Measurements from ENCODE around the gene ITCH.
"Not testable (repeated sequence)": the region's sequence is repeated elsewhere in the genome, so short reads cannot be mapped to it uniquely, and the experiment has no call there.

Gene ITCH

DNA sequence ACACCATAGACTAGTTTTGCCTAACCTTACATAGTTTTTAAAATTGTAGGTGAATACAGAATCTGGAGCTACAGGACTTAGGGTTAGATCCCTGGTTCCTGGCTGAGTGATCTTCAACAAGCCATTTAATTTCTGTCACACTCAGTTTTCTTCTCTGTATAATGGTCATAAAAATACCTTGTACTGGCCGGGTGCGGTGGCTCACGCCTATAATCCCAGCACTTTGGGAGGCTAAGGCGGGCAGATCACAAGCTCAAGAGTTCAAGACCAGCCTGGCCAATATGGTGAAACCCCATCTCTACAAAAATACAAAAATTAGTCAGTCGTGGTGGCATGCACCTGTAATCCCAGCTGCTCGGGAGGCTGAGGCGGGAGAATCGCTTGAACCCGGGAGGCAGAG, 3.3 kb upstream of the ITCH start:
- H3K9me3 Mint-ChIP-seq, CTCF ChIA-PET, DNase-seq, H3K4me3 Mint-ChIP-seq, H3K27ac Mint-ChIP-seq, H3K36me3 Mint-ChIP-seq: not testable (repeated sequence)
- peaks cover 18% of the 10 kb centered on the region for H3K4me1 Mint-ChIP-seq
- H3K27me3 Mint-ChIP-seq = peaks cover 13% of the 10 kb centered on the region

DNA sequence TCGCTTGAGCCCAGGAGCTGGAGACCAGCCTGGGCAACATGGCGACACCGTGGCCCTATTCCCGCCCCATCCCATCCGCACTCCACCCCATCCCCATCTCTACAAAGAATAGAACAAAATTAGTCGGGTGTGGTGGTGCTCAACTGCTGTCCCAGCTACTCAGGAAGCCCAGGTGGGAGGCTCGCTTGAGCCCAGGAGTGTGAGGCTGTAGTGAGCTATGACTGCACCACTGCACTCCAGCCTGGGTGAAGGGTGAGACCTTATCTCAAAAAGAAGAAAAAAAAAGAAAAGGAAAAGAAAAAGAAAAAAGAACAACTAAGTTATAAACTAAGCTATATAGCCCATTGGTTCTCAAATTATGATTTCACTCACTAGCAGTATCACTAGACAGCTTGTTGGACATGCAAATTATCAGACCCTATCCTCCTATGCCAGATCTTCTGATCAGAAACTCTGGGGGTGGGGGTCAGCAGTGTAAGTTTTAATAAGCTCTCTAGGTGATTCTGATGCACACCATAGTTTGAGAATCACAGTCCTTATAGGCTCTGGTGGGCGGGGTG, 491 bp upstream of the ITCH start:
- CTCF ChIA-PET = interaction anchor here (0.6 to 3.2 kb wide), 2 partner anchors 48 to 50 kb away, joined by 3 to 13 read pairs; no protein-coding TSS in a partner anchor
- no peak for DNase-seq
- H3K9me3 Mint-ChIP-seq = no peaks in the 10 kb centered on the region
- peak overlapping the region; percentile 97 for H3K4me3 Mint-ChIP-seq
- H3K27me3 Mint-ChIP-seq = peaks cover 9% of the 10 kb centered on the region
- H3K27ac Mint-ChIP-seq = peak overlapping the region; percentile 97
- peaks cover 18% of the 10 kb centered on the region for H3K36me3 Mint-ChIP-seq
- peaks cover 42% of the 10 kb centered on the region for H3K4me1 Mint-ChIP-seq

DNA sequence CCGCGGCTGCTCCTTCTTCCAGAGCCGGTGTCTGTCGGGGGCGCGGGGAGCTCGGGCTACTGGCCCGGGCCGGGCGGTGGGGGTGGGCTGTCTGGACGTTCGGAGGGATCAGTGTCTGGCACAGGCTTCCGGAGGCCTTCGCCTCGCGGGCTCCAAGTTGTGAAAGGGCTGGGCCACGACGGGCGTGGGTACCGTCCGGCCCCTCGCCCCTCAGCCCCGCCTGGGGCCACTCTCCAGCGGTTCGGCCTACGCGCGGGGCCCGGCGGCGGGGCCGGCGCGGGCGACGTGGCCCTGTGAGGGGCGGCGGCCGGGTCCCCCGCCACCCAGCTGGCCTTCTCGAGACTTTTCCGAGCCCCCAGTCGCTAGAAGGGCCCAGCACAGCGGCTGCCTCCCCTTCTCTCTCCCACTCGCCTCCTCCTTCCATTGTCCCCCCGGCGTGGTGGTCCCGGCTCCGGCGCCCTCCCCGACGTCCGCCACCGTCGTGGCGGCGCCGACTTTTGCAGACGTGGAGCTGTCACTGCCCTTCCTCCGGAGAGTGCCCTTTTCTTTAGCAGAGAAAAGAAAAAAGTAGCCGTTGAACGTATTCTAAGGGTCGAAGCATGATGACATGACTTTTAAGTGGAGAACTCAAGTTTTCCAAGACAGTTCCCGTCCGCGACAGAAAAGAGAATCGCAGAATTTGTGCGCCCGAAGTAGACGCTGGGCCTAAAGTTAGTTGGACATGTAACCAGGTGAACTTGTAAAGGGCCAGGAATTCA, 571 bp downstream of the ITCH start:
- Mint-ChIP-seq H3K9me3 (no peaks in the 10 kb centered on the region), H3K36me3 (peaks cover 24% of the 10 kb centered on the region), H3K4me1 (peaks cover 53% of the 10 kb centered on the region), H3K4me3 (peak overlapping the region; percentile 97), H3K27ac (peak overlapping the region; percentile 97), H3K27me3 (peaks cover 9% of the 10 kb centered on the region)
- CTCF ChIA-PET = interaction anchor here (0.6 to 3.2 kb wide), 2 partner anchors 49 to 51 kb away, joined by 3 to 13 read pairs; no protein-coding TSS in a partner anchor
- DNase-seq = no peak

DNA sequence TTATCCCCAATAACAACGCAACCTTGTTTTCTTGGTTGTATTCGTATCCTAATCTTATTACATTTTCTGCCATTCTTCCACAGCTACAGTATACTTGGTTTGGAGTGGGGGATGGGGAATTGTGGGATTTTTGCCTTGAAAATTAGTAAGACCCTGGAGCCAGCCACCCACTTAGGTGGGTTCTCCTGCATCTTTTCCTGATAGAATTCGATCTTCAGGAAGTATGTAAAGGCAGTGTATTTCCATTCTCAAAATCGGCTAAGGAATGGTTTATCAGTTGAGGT, 1.1 kb downstream of the ITCH start:
- H3K4me3 Mint-ChIP-seq = peak overlapping the region; percentile 97
- peaks cover 9% of the 10 kb centered on the region for H3K27me3 Mint-ChIP-seq
- CTCF ChIA-PET = interaction anchor here (3.2 kb wide), 1 partner anchor 51 kb away, joined by 13 read pairs; no protein-coding TSS in a partner anchor
- no peaks in the 10 kb centered on the region for H3K9me3 Mint-ChIP-seq
- no peak for DNase-seq
- H3K4me1 Mint-ChIP-seq = peaks cover 58% of the 10 kb centered on the region
- H3K36me3 Mint-ChIP-seq = peaks cover 27% of the 10 kb centered on the region
- peak overlapping the region; percentile 85 for H3K27ac Mint-ChIP-seq

DNA sequence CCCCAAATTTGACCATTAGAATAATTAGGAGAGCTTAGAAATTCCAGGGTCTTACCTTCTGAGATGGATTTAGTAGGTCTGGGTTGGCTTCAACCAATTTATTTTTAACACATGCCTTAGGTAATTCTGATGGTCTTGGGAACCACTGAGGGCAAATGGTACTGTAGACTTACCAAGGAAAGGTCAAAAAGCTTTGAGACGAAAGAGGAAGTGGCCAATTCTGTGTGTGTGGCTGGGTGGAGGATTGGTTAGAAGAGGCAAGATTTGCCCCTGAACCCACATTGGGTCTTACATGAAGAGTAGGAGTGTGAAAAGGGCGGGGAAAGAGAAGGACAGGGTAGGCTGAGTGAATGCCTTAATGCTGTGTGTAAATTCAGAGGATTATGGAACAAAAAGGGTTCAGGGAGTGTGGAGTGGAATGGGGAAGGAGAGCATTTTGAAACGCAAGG, 2.7 kb downstream of the ITCH start:
- Mint-ChIP-seq H3K27ac (no peak overlapping the region), H3K27me3 (peaks cover 4% of the 10 kb centered on the region), H3K9me3 (no peaks in the 10 kb centered on the region), H3K4me3 (peak overlapping the region; percentile 10), H3K4me1 (peaks cover 64% of the 10 kb centered on the region), H3K36me3 (peaks cover 42% of the 10 kb centered on the region)
- CTCF ChIA-PET = no interaction called here
- peak; percentile 30 for DNase-seq

DNA sequence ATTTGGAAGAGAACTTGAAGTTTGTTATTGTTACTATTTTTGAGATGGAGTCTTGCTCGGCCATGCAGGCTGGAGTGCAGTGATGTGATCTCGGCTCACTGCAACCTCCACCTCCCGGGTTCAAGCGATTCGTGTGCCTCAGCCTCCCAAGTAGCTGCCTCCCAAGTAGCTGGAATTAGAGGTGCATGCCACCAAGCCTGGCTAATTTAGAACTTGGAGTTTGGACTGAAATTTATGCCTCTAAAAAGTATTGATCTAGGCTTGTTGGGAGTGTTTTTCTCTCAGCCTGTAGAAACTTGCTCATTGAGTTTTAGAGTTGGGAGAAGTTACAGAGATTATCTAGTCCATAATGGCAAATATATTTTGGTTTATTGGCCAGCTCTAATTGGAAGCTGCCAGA, 4.1 kb downstream of the ITCH start:
- peaks cover 46% of the 10 kb centered on the region for H3K36me3 Mint-ChIP-seq
- H3K4me1 Mint-ChIP-seq = peaks cover 62% of the 10 kb centered on the region
- no peak overlapping the region for H3K27ac Mint-ChIP-seq
- H3K27me3 Mint-ChIP-seq = peaks cover 4% of the 10 kb centered on the region
- CTCF ChIA-PET = interaction anchor here (0.7 kb wide), 1 partner anchor 219 kb away, joined by 3 read pairs; no protein-coding TSS in a partner anchor
- no peak for DNase-seq
- H3K4me3 Mint-ChIP-seq = no peak overlapping the region
- H3K9me3 Mint-ChIP-seq = no peaks in the 10 kb centered on the region

DNA sequence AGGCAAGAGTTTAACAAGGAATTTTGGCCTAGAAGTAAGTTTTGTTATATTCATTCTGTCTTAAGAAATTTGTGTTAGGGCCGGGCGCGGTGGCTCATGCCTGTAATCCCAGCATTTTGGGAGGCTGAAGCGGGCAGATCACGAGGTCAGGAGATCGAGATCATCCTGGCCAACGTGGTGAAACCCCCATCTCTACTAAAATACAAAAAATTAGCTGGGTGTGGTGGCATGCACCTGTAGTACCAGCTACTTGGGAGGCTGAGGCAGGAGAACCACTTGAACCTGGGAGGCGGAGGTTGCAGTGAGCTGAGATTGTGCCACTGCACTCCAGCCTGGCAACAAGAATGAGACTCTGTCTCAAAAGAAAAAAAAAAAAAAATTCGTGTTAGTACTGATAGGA, 4.8 kb downstream of the ITCH start:
- Mint-ChIP-seq H3K4me1 (peaks cover 56% of the 10 kb centered on the region), H3K36me3 (peaks cover 48% of the 10 kb centered on the region)
- CTCF ChIA-PET = interaction anchor here (0.6 kb wide), 1 partner anchor 105 kb away, joined by 3 read pairs; no protein-coding TSS in a partner anchor
- not testable (repeated sequence) for H3K4me3 Mint-ChIP-seq, H3K27ac Mint-ChIP-seq, DNase-seq, H3K9me3 Mint-ChIP-seq, H3K27me3 Mint-ChIP-seq

DNA sequence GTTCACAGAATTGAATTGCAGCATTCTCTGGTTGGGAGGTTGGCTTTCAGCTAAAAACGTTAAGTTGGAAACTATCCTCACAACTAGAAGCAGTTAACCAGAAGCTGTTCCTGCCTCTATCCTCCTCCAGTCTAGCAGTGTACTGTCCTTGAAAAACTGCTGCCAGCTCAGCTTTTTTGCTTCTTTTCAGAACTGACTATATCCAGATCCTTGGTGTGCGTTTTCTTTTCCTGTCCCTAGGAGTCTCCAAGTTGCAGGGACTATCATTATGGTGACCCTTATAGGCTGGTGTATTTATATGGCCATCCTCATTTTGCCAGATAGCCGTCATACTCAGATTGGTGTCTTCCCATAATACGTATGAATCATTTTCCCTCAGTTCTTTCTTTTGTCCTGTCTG, 5.5 kb downstream of the ITCH start:
- no peak for DNase-seq
- no peak overlapping the region for H3K4me3 Mint-ChIP-seq
- H3K27me3 Mint-ChIP-seq = no peaks in the 10 kb centered on the region
- peaks cover 53% of the 10 kb centered on the region for H3K4me1 Mint-ChIP-seq
- no peak overlapping the region for H3K27ac Mint-ChIP-seq
- H3K9me3 Mint-ChIP-seq = no peaks in the 10 kb centered on the region
- peaks cover 48% of the 10 kb centered on the region for H3K36me3 Mint-ChIP-seq
- CTCF ChIA-PET = interaction anchor here (0.6 kb wide), 1 partner anchor 105 kb away, joined by 3 read pairs; no protein-coding TSS in a partner anchor

DNA sequence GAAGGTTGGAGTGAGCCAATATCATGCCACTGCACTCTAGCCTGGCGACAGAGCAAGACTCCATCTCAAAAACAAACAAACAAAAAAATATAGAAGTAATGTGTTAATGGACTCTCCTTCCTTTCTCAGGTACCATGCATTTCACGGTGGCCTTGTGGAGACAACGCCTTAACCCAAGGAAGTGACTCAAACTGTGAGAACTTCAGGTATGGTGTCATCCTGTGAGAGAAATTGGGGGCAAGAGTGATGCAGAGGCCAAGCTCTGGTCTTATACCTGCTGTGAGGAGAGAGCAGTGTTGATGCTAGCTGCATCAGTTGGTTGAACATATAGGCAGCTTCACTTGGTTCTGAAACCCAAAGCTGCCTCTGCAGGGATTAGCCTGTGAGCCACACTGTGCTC, 6.2 kb downstream of the ITCH start:
- Mint-ChIP-seq H3K9me3 (no peaks in the 10 kb centered on the region), H3K27ac (peak overlapping the region; percentile 73), H3K4me1 (peaks cover 49% of the 10 kb centered on the region), H3K27me3 (no peaks in the 10 kb centered on the region), H3K36me3 (peaks cover 52% of the 10 kb centered on the region), H3K4me3 (no peak overlapping the region)
- CTCF ChIA-PET = no interaction called here
- peak; percentile 27 for DNase-seq

DNA sequence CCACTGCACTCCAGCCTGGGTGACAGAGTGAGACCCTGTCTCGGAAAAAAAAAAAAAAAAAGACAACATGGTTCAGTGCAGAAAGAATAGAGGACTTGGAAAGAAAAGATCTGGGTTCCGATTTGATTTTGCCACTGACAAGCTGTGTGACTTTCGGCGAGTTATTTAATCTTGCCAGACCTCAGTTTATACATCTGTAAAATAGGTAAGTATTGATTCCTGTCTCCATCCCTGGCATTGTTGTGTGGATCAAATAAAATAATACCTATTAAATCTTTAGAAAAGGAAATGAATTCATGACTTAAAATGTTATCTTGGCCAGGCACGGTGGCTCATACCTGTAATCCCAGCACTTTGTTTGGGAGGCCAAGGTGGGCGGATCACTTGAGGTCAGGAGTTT, 7.0 kb downstream of the ITCH start:
- DNase-seq = no peak
- no peaks in the 10 kb centered on the region for H3K9me3 Mint-ChIP-seq
- CTCF ChIA-PET = no interaction called here
- peaks cover 48% of the 10 kb centered on the region for H3K4me1 Mint-ChIP-seq
- no peak overlapping the region for H3K4me3 Mint-ChIP-seq
- no peak overlapping the region for H3K27ac Mint-ChIP-seq
- peaks cover 55% of the 10 kb centered on the region for H3K36me3 Mint-ChIP-seq
- H3K27me3 Mint-ChIP-seq = no peaks in the 10 kb centered on the region

DNA sequence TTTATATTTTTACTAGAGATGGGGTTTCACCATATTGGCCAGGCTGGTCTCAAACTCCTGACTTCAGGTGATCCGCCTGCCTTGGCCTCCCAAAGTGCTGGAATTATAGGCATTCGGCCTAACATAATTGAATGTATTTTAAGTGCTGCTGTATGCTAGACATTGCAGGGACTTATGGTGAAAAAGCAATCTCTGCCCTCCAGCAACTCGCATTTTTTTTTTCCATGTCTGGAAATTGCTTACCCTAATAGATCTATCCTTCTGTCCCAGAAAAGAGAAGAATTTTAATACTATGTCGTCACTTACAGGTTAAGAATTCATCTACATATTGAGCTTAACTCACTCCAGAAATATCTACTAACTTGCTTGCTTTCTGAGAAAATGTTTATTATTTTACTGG, 10.4 kb downstream of the ITCH start:
- no peak overlapping the region for H3K27ac Mint-ChIP-seq
- no peaks in the 10 kb centered on the region for H3K9me3 Mint-ChIP-seq
- H3K36me3 Mint-ChIP-seq = peaks cover 39% of the 10 kb centered on the region
- CTCF ChIA-PET = interaction anchor here (0.7 kb wide), 1 partner anchor 371 kb away, joined by 3 read pairs; no protein-coding TSS in a partner anchor
- no peak overlapping the region for H3K4me3 Mint-ChIP-seq
- no peak for DNase-seq
- H3K4me1 Mint-ChIP-seq = peaks cover 24% of the 10 kb centered on the region
- no peaks in the 10 kb centered on the region for H3K27me3 Mint-ChIP-seq

DNA sequence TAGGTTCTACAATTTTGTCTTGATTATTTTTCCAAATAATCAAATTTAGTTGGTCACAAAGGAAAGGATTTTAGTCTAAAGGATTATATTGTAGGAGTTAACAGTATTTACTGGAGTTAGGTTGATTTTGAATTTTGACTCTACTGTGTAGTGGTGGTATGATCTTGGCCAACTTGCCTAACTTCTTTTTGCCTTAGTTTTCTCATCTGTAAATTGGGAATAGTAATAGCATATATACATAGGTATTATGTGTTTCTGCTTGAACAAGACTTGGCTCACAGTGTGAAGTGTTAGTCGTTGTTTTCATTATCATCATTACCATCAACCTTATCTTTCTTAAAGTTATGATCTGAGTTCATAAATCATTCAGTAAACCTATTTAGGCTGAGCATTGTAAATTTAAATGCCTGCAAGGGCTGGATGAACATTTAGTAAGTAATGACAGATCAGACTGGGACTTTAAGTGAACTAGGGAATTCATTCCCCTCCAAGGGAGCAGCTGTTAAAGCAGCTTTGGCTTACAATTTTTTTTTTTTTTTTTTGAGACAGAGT, 11.2 kb downstream of the ITCH start:
- Mint-ChIP-seq H3K27me3 (no peaks in the 10 kb centered on the region), H3K27ac (no peak overlapping the region)
- CTCF ChIA-PET = no interaction called here

DNA sequence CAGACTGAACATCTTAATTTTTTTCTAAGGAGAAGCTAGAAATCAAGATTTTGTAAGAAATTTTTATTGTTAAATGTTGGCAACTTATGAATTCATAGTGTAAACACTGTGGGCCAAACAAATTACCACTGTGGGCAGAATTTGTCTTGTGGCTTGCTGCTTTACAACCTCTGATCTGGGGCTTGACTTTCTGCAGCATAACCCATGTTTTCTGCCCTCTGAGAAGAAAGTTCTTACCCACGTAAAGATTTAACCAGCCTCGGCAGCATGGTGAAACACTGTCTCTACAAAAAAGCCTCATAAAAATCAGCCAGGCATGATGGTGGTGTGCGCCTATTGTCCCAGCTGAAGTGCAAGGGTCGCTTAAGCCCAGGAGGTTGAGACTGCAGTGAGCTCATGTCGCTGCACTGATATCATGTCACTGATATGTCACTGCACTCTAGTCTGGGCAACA, 12.9 kb downstream of the ITCH start:
- H3K27ac Mint-ChIP-seq = no peak overlapping the region
- no peaks in the 10 kb centered on the region for H3K9me3 Mint-ChIP-seq
- H3K4me3 Mint-ChIP-seq = no peak overlapping the region
- no peak for DNase-seq
- CTCF ChIA-PET = interaction anchor here (0.7 kb wide), 1 partner anchor 63 kb away, joined by 3 read pairs; no protein-coding TSS in a partner anchor
- no peaks in the 10 kb centered on the region for H3K27me3 Mint-ChIP-seq
- peaks cover 23% of the 10 kb centered on the region for H3K36me3 Mint-ChIP-seq
- H3K4me1 Mint-ChIP-seq = peaks cover 12% of the 10 kb centered on the region

More for the DNA sequence above, 11.2 kb downstream of the ITCH start:
- H3K36me3 Mint-ChIP-seq = peaks cover 34% of the 10 kb centered on the region
- H3K9me3 Mint-ChIP-seq = no peaks in the 10 kb centered on the region
- H3K4me3 Mint-ChIP-seq = no peak overlapping the region
- H3K4me1 Mint-ChIP-seq = peaks cover 17% of the 10 kb centered on the region
- no peak for DNase-seq

DNA sequence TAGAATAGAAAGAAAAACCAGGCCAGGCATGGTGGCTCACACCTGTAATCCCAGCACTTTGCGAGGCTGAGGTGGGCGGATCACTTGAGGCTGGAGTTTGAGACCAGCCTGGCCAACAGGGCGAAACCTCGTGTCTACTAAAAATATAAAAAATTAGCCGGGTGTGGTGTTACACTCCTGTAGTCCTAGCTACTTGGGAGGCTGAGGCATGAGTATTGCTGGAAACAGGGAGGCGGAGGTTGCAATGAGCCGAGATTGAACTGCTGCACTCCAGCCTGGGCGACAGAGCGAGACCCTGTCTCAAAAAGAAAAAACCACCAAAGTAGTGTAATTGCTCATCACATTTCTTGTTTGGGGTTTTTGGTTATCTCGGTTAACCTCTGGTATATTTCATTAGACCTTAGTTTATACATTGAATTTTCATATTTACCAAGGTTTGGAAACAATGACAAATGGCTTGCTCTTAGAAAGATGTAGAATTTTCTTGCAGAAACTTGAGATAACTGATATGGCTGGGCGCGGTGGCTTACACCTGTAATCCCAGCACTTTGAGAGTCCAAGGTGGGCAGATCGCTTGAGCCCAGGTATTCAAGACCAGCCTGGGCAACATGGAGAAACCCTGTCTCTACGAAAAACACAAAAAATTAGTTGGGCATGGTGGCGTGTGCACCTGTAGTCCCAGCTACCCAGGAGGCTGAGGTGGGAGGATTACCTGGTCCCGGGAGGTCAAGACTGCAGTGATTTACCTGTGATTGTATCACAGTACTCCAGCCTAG, 14.2 kb downstream of the ITCH start:
- Mint-ChIP-seq H3K9me3 (no peaks in the 10 kb centered on the region), H3K4me1 (peaks cover 12% of the 10 kb centered on the region), H3K27ac (no peak overlapping the region), H3K27me3 (no peaks in the 10 kb centered on the region), H3K4me3 (no peak overlapping the region), H3K36me3 (peaks cover 19% of the 10 kb centered on the region)
- CTCF ChIA-PET = no interaction called here
- DNase-seq = no peak

Data from activated naive CD4-positive, alpha-beta T cell treated with anti-CD3 and anti-CD28 coated beads, Interleukin-2, amount 10 ng/mL, durations not matched to agents 7 days and 5 days (primary cell).